Measurements from ENCODE around the gene MORN5. TPM values are rescaled to one million over a fixed set of nuclear protein-coding genes. Genes with fewer than 3 reads are reported as not detected.

Gene MORN5

Small RNAs within 50 kb of the gene (small RNA-seq; reads per million reads assigned to genes)
- not detected for gene MIR4478
